GM18909 (cell line): ENCODE data around the gene SRP14.
"Not testable (repeated sequence)": the region's sequence is repeated elsewhere in the genome, so short reads cannot be mapped to it uniquely, and the experiment has no call there.

Experiments used
- ATAC-seq: cut with Tn5 transposase; IDR thresholded peaks from one replicate; pipeline ENCODE4 v1.9.1; 2021; ENCODE audit warnings: mild to moderate bottlenecking; ENCODE audit not compliant: unreplicated experiment, poor library complexity

SRP14 gene

DNA sequence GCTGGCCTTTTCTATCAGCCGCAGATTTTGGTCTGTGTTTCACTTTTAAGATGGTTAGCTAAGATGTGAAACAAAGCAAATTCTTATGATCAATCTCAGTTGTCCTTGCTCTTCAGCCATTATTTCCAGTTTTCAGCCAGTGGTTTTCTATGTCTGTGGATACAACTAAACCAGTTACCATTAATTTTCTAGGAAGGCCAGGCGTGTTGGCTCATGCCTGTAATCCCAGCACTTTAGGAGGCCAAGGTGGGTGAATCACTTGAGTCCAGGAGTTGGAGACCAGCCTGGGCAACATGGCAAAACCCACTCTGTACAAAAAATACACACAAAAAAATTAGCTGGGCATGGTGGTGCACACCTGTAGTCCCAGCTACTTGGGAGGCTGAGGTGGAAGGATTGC is 42.8 kb downstream of the SRP14 start:
- not testable (repeated sequence) for ATAC-seq

DNA sequence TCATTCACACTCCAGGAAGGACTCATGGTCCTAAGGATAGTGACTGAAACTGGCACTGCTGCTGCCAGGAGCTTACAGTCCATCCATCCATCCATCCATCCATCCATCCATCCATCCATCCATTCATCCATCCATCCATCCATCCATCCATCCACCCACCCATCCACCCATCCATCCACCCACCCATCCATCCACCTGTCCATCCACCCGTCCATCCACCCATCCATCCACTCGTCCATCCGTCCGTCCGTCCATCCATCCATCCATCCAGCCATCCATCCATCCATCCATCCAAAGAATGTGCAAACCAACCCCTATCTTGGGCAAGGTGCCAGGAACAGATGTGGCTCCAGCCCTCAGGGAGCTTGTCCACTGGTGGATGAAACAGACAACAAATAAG is 46.0 kb downstream of the SRP14 start:
- ATAC-seq = not testable (repeated sequence)

DNA sequence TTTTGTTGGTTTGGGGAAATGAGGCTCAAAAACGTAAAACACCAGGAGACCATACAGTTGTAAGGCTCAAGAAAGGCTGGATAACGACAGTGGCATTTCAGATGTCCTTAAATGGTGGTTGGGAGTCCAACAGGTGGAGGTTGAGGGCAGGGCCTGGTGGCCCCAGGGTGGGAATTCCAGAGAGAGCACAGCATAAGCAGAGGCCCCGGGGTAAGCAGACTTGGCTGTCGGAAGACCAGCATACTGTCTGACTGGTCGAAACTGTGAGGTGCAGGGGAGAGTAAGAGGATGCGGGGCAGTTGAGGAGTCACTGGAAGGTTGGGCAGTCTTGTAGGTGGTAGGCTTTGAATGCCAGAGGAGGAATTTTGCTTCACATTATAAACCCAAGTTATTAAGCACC is 48.3 kb downstream of the SRP14 start:
- no peak for ATAC-seq

DNA sequence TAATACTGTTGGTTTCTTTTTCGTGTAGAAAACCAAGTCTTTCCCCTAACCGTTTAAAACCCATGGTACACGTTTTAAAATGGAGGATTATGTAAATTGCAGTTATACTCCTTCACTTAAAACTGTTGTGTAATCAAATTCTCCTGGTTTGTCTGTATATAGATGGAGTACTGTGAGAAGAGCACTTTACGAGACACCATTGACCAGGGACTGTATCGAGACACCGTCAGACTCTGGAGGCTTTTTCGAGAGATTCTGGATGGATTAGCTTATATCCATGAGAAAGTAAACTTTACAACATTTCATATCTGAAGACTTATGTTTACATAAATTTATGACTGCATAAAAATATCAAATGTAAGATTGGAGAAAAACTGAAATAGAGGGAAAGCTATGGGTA is 51.2 kb downstream of the SRP14 start:
- ATAC-seq = no peak
